ENCODE measurements around the gene GALNT11.
"Not testable (repeated sequence)": the region's sequence is repeated elsewhere in the genome, so short reads cannot be mapped to it uniquely, and the experiment has no call there.

GALNT11 gene

GRCh38 chr7:152075379-152075778 lies 49.9 kb downstream of the GALNT11 start:
- not testable (repeated sequence) for DNase-seq (ENCODE audit: low spot score)

- DNase-seq (ENCODE audit: low spot score), result peak; percentile 59
These were observed 50.9 kb downstream of the GALNT11 start for GRCh38 chr7:152076324-152076821.

- no peak for DNase-seq (ENCODE audit: low spot score)
These were observed 51.8 kb downstream of the GALNT11 start for GRCh38 chr7:152076940-152077933.

- DNase-seq (ENCODE audit: low spot score), result no peak
These were observed 52.6 kb downstream of the GALNT11 start for GRCh38 chr7:152078025-152078424.

- no peak for DNase-seq (ENCODE audit: low spot score)
These were observed 53.3 kb downstream of the GALNT11 start for GRCh38 chr7:152078786-152079185.

- no peak for DNase-seq (ENCODE audit: low spot score)
These were observed 55.6 kb downstream of the GALNT11 start for GRCh38 chr7:152081088-152081487.

GRCh38 chr7:152082073-152082721 lies 56.7 kb downstream of the GALNT11 start:
- DNase-seq (ENCODE audit: low spot score), result not testable (repeated sequence)

- no peak for DNase-seq (ENCODE audit: low spot score)
These were observed 59.7 kb downstream of the GALNT11 start for GRCh38 chr7:152085131-152085530.

GRCh38 chr7:152086513-152086912 lies 61.0 kb downstream of the GALNT11 start:
- DNase-seq (ENCODE audit: low spot score), result no peak

GRCh38 chr7:152089183-152089582 lies 63.7 kb downstream of the GALNT11 start:
- no peak for DNase-seq (ENCODE audit: low spot score)

- DNase-seq (ENCODE audit: low spot score), result no peak
These were observed 65.3 kb downstream of the GALNT11 start for GRCh38 chr7:152090747-152091146.

GRCh38 chr7:152093717-152094116 lies 68.2 kb downstream of the GALNT11 start:
- no peak for DNase-seq (ENCODE audit: low spot score)

- DNase-seq (ENCODE audit: low spot score), result no peak
These were observed 70.3 kb downstream of the GALNT11 start for GRCh38 chr7:152095771-152096170.

- no peak for DNase-seq (ENCODE audit: low spot score)
These were observed 71.9 kb downstream of the GALNT11 start for GRCh38 chr7:152097330-152097729.

GRCh38 chr7:152103066-152103465 lies 77.6 kb downstream of the GALNT11 start:
- no peak for DNase-seq (ENCODE audit: low spot score)

GRCh38 chr7:152103691-152104090 lies 78.2 kb downstream of the GALNT11 start:
- no peak for DNase-seq (ENCODE audit: low spot score)

- no peak for DNase-seq (ENCODE audit: low spot score)
These were observed 79.7 kb downstream of the GALNT11 start for GRCh38 chr7:152105205-152105604.

- no peak for DNase-seq (ENCODE audit: low spot score)
These were observed 81.5 kb downstream of the GALNT11 start for GRCh38 chr7:152106990-152107389.

- DNase-seq (ENCODE audit: low spot score), result no peak
These were observed 82.5 kb downstream of the GALNT11 start for GRCh38 chr7:152107945-152108344.

- peak; percentile 29 for DNase-seq (ENCODE audit: low spot score)
These were observed 82.9 kb downstream of the GALNT11 start for GRCh38 chr7:152108359-152108758.

GRCh38 chr7:152112829-152113228 lies 87.4 kb downstream of the GALNT11 start:
- DNase-seq (ENCODE audit: low spot score), result no peak

GRCh38 chr7:152115021-152115718 lies 89.7 kb downstream of the GALNT11 start:
- no peak for DNase-seq (ENCODE audit: low spot score)
